NCI-H146 treated with DMSO at 0.1 percent for 48 hours (cell line): Measurements from ENCODE around the gene CMTM4.
"Not testable (repeated sequence)": the region's sequence is repeated elsewhere in the genome, so short reads cannot be mapped to it uniquely, and the experiment has no call there.

Experiments used
- DNase-seq: peaks from one replicate; lab custom pipeline; 2025; ENCODE audit not compliant: unreplicated experiment; lab: John Stamatoyannopoulos, UW

CMTM4 gene

GRCh38 chr16:66649167-66649566 is 47.4 kb downstream of the CMTM4 start:
- DNase-seq = no peak

DNA sequence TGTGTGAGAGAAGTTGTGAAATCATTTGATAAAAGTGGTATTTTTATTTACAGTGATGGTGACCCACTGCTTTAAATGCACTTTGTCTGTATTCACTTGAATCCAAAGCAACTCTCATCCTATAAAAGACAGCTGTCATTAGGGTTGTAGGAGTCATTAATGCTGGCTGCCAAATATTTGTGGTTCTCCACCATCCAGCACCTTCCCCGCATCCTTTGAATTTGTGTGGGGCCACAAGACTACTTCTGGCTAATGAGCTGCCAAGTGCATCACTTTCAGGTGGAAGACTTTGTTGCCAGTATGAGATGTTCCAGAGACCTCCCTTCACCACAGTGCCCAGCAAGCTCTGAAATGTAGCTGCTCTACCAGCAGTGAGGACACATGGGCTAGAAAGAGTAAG is 48.7 kb downstream of the CMTM4 start:
- DNase-seq = no peak

DNA sequence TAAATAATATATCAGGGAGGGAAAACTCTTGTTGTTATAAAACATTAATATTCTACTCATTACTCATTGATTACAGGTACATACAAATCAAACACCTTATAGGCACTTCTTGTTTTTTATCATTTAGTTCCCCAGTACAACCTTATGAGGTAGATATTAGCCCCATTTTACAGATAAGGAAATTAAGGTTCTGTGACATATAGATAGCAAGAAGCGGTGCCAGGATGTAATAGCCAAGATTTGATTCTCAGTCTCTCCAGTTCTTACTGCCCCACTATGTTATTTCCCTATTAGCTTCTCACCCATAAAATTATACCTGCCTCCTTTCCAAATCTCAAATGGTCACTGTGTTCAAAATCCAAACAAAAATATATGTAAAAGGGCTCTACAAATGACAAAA is 55.2 kb downstream of the CMTM4 start:
- DNase-seq = no peak

- no peak for DNase-seq
Observed at GRCh38 chr16:66640724-66641314, 55.7 kb downstream of the CMTM4 start.

- no peak for DNase-seq
Observed at GRCh38 chr16:66639091-66639885, 57.3 kb downstream of the CMTM4 start.

GRCh38 chr16:66637806-66638205 is 58.7 kb downstream of the CMTM4 start:
- DNase-seq = no peak

DNA sequence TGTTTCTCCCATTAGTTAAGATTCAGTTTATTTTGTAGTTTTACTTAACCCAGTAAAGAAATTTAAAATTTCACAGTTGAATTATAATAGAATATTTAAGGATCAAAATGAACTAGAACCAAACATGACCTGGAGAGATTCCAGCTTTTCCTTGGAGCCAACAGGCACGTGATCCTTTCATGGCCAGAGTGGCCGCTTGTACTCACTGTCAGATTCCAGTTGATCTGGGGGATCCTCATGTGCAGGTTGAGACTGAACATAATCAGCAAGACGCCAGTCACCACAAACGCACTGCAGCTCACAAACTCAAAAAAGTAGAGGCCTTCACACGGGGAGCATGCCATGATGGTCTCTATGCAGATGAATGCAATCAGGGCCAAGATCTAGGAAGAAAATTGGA is 60.3 kb downstream of the CMTM4 start:
- DNase-seq = no peak

DNA sequence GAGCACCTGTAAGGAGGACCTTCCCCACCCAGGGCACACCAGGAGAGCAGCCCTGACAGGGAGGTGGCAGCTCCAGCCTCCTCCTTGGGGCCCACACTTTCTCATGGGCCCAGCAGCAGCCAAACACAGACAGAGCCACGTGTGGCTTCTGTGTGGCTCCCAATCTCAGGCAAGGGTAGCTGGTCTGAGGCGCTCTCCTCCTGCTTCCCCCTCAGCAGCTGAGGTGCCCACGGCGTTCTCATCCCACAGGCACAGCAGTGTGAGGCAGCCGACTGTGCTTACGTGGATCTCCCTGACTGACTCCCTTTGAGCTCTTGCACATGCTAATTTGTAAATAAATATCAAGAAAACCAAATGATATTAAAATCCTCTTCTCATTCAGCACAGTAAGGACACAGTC is 61.1 kb downstream of the CMTM4 start:
- no peak for DNase-seq

DNA sequence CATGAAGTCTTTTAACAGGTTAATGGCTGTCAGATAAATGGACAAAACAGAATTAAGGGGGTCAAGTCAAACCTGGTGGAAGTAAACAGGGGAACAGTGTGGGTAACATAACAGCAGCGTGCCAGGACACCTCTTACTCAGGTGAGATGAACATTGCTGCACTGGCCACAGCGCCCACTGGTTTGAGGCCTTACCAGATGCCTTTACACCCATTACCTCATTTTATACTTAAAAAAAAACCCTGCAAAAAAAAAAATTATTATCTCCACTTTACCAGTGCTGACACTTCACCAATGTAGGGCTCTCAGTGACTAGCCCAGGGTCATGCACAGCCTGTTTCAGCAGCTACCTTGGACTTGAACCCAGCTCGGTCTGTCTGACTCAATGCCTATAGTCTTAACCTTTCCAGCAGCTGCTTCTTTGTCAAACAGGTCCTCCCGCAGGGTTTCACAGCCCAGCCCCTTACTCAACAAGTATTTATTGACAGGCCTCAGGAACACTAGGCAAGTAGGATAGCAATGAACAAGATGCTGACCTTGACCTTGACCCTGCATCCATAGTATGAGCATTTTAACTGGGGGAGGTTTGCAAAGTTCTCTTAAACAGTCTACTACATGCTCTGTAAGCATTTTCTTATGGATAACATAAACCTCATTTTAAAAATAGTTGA is 61.9 kb downstream of the CMTM4 start:
- no peak for DNase-seq

DNA sequence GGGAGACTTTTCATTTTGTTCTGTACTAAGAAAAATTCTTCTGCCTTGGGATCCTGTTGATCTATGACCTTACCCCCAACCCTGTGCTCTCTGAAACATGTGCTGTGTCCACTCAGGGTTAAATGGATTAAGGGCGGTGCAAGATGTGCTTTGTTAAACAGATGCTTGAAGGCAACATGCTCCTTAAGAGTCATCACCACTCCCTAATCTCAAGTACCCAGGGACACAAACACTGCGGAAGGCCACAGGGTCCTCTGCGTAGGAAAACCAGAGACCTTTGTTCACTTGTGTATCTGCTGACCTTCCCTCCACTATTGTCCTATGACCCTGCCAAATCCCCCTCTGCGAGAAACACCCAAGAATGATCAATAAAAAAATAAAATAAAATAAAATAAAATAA is 65.0 kb downstream of the CMTM4 start:
- DNase-seq = not testable (repeated sequence)

DNA sequence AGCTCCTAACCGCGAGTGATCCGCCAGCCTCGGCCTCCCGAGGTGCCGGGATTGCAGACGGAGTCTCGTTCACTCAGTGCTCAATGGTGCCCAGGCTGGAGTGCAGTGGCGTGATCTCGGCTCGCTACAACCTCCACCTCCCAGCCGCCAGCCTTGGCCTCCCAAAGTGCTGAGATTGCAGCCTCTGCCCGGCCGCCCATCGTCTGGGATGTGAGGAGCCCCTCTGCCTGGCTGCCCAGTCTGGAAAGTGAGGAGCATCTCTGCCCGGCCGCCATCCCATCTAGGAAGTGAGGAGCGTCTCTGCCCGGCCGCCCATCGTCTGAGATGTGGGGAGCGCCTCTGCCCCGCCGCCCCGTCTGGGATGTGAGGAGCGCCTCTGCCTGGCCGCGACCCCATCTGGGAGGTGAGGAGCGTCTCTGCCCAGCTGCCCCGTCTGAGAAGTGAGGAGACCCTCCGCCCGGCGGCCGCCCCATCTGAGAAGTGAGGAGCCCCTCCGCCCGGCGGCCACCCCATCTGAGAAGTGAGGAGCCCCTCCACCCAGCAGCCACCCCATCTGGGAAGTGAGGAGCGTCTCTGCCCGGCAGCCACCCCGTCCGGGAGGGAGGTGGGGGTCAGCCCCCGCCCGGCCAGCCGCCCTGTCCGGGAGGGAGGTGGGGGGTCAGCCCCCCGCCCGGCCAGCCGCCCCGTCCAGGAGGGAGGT is 65.8 kb downstream of the CMTM4 start:
- DNase-seq = not testable (repeated sequence)

DNA sequence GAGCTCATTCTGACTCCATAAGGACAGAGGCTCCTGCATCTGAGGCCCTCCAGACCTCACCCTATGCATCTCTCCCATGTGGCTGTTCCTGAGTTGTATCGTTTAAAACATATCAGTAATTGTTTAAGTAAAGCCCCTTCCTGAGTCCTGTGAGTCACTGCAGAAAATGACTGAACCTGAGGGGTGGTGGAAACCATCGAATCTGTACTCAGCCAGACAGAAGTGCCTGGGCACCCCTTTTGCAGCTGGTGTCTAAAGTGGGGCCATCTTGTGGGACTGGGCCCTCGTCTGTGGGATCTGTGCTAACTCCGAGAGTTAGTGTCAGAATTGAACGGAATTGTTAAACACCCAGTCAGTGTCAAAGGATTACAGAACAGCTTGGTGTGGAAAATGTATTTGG is 66.7 kb downstream of the CMTM4 start:
- DNase-seq = no peak

GRCh38 chr16:66627611-66628378 is 68.7 kb downstream of the CMTM4 start:
- DNase-seq = not testable (repeated sequence)

- DNase-seq = no peak
Observed at GRCh38 chr16:66623755-66624154, 72.8 kb downstream of the CMTM4 start.

DNA sequence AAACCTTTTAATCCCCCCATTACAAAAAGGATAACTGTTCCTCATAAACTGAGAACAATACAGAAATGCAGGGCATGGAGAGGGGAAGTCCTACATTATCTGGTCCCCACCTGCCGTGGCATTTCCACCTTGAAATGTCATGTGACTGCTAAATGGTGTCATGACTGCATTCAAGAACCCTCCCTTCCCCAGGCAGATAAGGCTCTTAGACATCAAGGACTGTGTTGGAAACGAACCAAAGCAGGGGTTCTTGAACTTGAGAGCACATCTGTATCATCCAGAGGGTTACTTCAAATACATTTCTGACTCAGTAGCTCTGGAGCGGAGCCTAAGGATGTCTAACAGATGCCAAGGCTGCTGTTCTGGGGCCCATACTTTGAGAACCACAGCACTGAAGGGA is 73.7 kb downstream of the CMTM4 start:
- no peak for DNase-seq

GRCh38 chr16:66621973-66622372 is 74.6 kb downstream of the CMTM4 start:
- no peak for DNase-seq

- DNase-seq = no peak
Observed at GRCh38 chr16:66620429-66620795, 76.1 kb downstream of the CMTM4 start.

DNA sequence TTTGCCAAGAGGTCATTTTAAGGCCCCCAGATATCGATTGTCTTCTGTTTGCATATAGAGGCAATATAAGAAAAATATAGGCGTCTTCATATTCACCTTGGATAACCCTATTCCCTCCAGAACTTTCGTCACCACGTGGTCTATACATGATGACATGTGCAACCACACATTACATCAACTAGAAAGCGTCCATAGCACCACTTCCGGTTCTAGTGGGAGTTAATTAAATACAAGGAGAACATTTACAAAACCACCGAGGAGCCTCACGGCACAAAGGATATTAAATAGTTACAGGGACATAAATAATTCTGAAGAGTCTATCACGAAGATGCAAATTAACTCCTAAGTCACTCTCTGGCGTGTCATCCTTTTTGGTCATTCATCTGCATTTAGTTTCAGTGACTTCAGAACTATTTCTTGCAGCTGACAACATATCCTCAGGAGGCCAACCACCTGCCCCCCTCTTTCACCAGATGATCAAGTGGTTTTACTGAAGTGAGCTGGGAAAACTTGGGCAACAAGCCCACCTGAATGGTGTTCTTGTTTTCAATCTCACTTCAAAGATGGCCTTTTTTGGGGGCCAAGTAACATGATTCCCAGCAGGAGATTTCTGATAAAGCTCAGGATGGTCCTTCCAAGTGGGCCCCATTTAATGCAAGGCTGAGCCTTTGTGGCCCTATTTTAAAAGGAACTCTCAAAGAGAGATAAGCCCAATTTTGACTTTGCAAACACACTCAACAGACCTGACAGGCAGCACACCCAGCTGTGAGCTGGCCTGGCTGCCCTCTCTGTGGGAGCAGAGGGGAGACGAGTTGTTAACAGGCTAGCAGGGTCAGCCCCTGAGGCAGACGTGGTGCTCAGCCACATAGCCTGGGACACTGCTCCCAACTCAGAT is 76.8 kb downstream of the CMTM4 start:
- DNase-seq = no peak

DNA sequence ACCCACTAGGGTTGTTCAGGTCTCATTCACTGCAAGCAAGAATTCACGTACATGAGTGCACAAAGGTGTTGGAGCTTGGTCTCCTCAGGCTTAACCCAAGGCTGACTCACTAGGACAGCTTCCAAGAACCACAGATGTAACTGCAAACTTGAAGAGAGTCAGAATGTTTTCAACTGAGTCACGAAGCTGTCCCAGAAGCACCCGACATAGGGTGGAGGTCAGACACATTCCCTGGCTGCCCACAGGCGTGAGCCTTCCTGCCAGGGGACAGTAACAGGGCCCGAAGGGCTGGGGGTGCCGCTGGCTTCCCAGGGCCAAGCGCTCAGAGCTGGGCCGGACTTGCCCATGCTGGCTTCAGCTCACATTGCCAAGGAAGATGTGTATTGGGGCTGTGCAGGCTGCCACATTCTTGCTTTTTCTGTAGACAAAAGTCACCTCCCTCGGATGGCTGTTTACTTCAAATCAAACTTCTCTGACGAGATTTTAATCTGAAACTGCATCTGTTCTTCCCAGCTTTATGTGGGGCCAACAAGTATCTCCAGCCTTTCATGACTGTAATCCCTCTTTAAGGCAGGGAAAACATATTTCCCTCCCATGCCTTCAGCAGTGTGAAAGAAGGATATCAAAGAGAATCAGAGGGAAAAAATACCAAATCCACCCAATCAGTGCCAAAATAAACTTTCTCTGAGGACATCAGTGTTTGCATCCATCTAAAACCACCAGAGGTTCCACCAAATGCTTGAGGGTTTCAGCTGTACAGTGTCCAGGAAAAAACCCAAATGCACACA is 77.8 kb downstream of the CMTM4 start:
- DNase-seq = no peak
